Naive thymus-derived CD4-positive, alpha-beta T cell (primary cell): ENCODE results near the gene HEG1. TPM values are rescaled to one million over a fixed set of nuclear protein-coding genes. Genes with fewer than 3 reads are reported as not detected.
A peak's percentile ranks its signal among the peaks of the same experiment; 100 is the strongest.

Experiments
- ATAC-seq: fragments of 150-1000 bp; cut with Tn5 transposase; 2 replicates; pipeline ENCODE4 v1.10.0; 2021; ENCODE audit warnings: mild to moderate bottlenecking, moderate library complexity
- CTCF ChIA-PET: fragments of 350-600 bp; sonication (Branson Sonifier 250); formaldehyde crosslinking; loops from one replicate; lab custom pipeline; 2021; ENCODE audit warnings: antibody characterized with exemption; lab: Charles Lee
- POLR2A ChIA-PET: fragments of 350-600 bp; sonication (Branson Sonifier 250); formaldehyde crosslinking; loops from one replicate; lab custom pipeline; 2021; ENCODE audit warnings: antibody characterized with exemption, inconsistent platforms; lab: Charles Lee
- DNase-seq, 9 donors: peaks; one replicate each; pipeline versions ENCODE4 v3.0.0 to v3.0.0-alpha.2; 2020 to 2022; ENCODE audit warnings: mixed read lengths in 1 of 9
- H3K27ac ChIP-seq: one replicate; pipeline ENCODE4 v1.7.0; 2013; ENCODE audit warnings: mild to moderate bottlenecking, low read depth, low read length, moderate library complexity
- H3K27me3 ChIP-seq, 2 donors: one replicate each; pipeline ENCODE4 v1.7.0; 2013; ENCODE audit warnings: low read length in 2 of 2, mild to moderate bottlenecking in 2 of 2, moderate library complexity in 2 of 2; ENCODE audit not compliant: control insufficient read depth in 2 of 2, insufficient read depth in 2 of 2
- H3K36me3 ChIP-seq, 3 experiments: 1 replicate in 2 of 3; 2 replicates in 1 of 3; pipeline ENCODE4 v1.7.0; 2013; ENCODE audit warnings: low read length in 3 of 3, mild to moderate bottlenecking in 3 of 3, moderate library complexity in 1 of 3; ENCODE audit not compliant: insufficient read depth in 3 of 3, control insufficient read depth in 2 of 3
- H3K4me1 ChIP-seq, 2 donors: one replicate each; pipeline ENCODE4 v1.7.0; 2013; ENCODE audit warnings: low read length in 2 of 2, mild to moderate bottlenecking in 2 of 2, moderate library complexity in 1 of 2; ENCODE audit not compliant: control insufficient read depth in 2 of 2, insufficient read depth in 2 of 2
- H3K4me3 ChIP-seq: 2 replicates; pipeline ENCODE4 v1.7.0; 2013; ENCODE audit warnings: mild to moderate bottlenecking, low read length
- H3K9me3 ChIP-seq, 3 experiments: 1 replicate in 2 of 3; 2 replicates in 1 of 3; pipeline ENCODE4 v1.7.0; 2013; ENCODE audit warnings: low read length in 3 of 3; ENCODE audit not compliant: control insufficient read depth in 2 of 3
- H3K27ac Mint-ChIP-seq, 9 donors: one replicate each; pipeline ENCODE4 v1.8.0; 2020 to 2022; ENCODE audit warnings: mixed read lengths in 9 of 9, mild to moderate bottlenecking in 8 of 9, moderate library complexity in 5 of 9, inconsistent platforms in 2 of 9
- H3K27me3 Mint-ChIP-seq, 5 donors: one replicate each; pipeline ENCODE4 v1.8.0; 2021 to 2022; ENCODE audit warnings: mixed read lengths in 5 of 5, mild to moderate bottlenecking in 1 of 5
- H3K36me3 Mint-ChIP-seq, 5 donors: one replicate each; pipeline ENCODE4 v1.8.0; 2020 to 2022; ENCODE audit warnings: mixed read lengths in 5 of 5, mild to moderate bottlenecking in 3 of 5, inconsistent platforms in 1 of 5
- H3K4me1 Mint-ChIP-seq, 7 donors: one replicate each; pipeline ENCODE4 v1.8.0; 2020 to 2022; ENCODE audit warnings: mixed read lengths in 7 of 7, mild to moderate bottlenecking in 3 of 7, inconsistent platforms in 1 of 7
- H3K4me3 Mint-ChIP-seq, 10 donors: one replicate each; pipeline ENCODE4 v1.8.0; 2020 to 2022; ENCODE audit warnings: mild to moderate bottlenecking in 10 of 10, mixed read lengths in 10 of 10, moderate library complexity in 6 of 10, inconsistent platforms in 2 of 10
- H3K9me3 Mint-ChIP-seq, 11 donors: one replicate each; pipeline ENCODE4 v1.8.0; 2020 to 2022; ENCODE audit warnings: mixed read lengths in 11 of 11, mild to moderate bottlenecking in 4 of 11, inconsistent platforms in 1 of 11, moderate library complexity in 1 of 11
- intact Hi-C, 2 donors: fragments of 100-400 bp; cut with micrococcal nuclease; formaldehyde crosslinking; loops; one replicate each; pipeline ENCODE4 v1.15.1; 2023
- polyA plus RNA-seq, 2 donors: library from polyadenylated mRNA; unstranded; fragments of 300-500 nt; fragmentation: Illumina TruSeq; gene quantifications; one replicate each; pipeline ENCODE4 v1.2.3, GENCODE V29; 2021
- total RNA-seq, 6 experiments: library from RNA in 5 of 6; stranded (reverse) in 5 of 6; gene quantifications; 1 replicate in 5 of 6; 2 replicates in 1 of 6; pipeline ENCODE4 v1.2.3 and lab custom pipeline; 2021 to 2026

The HEG1 gene
- total RNA-seq = 10 to 100 TPM; 16.9 to 45.4 (median 20.0) TPM
- 1 to 10 TPM; 2.1 to 5.4 TPM for polyA plus RNA-seq
- total RNA-seq (lab: John Stamatoyannopoulos, UW) = 89.6 reads per million, percentile 82 among the genes with 10 or more reads in this experiment

GRCh38 chr3:125055913-125056745 is at the start of gene HEG1:
Gene HEG1, minus strand, starts transcription at chr3:125055997. Its CDS starts 107 bp downstream, at chr3:125055890.
- Mint-ChIP-seq H3K27ac (peak within 1 kb of the TSS; percentile 84 to 99 (median 93)), H3K27me3 (peaks cover 0 to 37% (median 6%) of the 10 kb centered on the region in 5 donors), H3K4me3 (peak within 1 kb of the TSS; percentile 89 to 100 (median 96)), H3K36me3 (peaks cover 0 to 14% (median 0%) of the 10 kb centered on the region in 5 donors), H3K9me3 (no peaks in the 10 kb centered on the region), H3K4me1 (peaks cover 33 to 51% (median 46%) of the 10 kb centered on the region in 7 donors)
- H3K36me3 ChIP-seq = no peaks in the 10 kb centered on the region
- CTCF ChIA-PET = no interaction called here
- intact Hi-C loops = loop anchor here (1.0 to 10.0 kb wide), 13 partner anchors 31 to 1471 kb away; partner anchors contain the start of genes HACD2 (in 1 of the 2), OSBPL11 (in 1 of the 2), SNX4 (in 1 of the 2) and UMPS (in 1 of the 2)
- H3K4me1 ChIP-seq = peaks cover 34 to 35% of the 10 kb centered on the region in 2 donors
- H3K27ac ChIP-seq = peak within 1 kb of the TSS; percentile 89
- peak; percentile 78 for ATAC-seq
- DNase-seq = peak; percentile 54 to 85 (median 72)
- H3K4me3 ChIP-seq = peak within 1 kb of the TSS; percentile 94
- H3K27me3 ChIP-seq = no peaks in the 10 kb centered on the region
- POLR2A ChIA-PET = interaction anchor here (1.0 to 1.6 kb wide), 4 partner anchors 15 to 73 kb away, joined by 3 to 7 read pairs (median 4); no protein-coding TSS in a partner anchor
- no peaks in the 10 kb centered on the region for H3K9me3 ChIP-seq

- ATAC-seq (no peak), DNase-seq (no peak)
- Mint-ChIP-seq H3K27me3 (peaks cover 0 to 35% (median 0%) of the 10 kb centered on the region in 5 donors), H3K4me1 (peaks cover 0 to 11% (median 0%) of the 10 kb centered on the region in 7 donors), H3K4me3 (no peak overlapping the region), H3K27ac (peak overlapping the region in 1 of 9 donors; percentile 63), H3K9me3 (peaks cover 3 to 19% (median 5%) of the 10 kb centered on the region in 11 donors), H3K36me3 (peaks cover 0 to 8% (median 7%) of the 10 kb centered on the region in 5 donors)
- no peaks in the 10 kb centered on the region for H3K36me3 ChIP-seq
- ChIA-PET POLR2A (no interaction called here), CTCF (no interaction called here)
- no peaks in the 10 kb centered on the region for H3K4me1 ChIP-seq
- H3K4me3 ChIP-seq = no peak overlapping the region
- H3K9me3 ChIP-seq = no peaks in the 10 kb centered on the region
- H3K27me3 ChIP-seq = no peaks in the 10 kb centered on the region
- intact Hi-C loops = no loop called here
- no peak overlapping the region for H3K27ac ChIP-seq
Measured at GRCh38 chr3:125105116-125105515, 49.3 kb upstream of the HEG1 start.

DNA sequence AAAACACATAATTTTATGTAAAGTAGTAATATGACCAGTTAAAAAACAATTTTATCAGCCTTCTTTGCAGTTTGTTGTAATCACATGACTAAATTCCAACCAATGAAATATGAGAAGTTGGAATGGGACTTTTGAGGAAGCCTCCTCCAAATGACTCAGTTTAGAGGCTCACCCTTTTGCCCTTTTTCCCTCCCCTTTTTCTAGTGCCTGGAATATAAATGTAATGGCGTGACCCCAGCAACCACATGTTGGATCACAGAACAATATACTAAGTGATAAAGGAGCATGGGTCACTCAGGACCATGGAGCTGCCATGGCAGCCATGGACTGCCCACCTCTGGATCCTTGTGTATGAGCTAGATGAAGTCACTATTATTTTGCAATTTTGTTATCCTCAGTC is 48.8 kb upstream of the HEG1 start:
- POLR2A ChIA-PET = no interaction called here
- ATAC-seq (no peak), DNase-seq (no peak)
- Histone ChIP-seq H3K36me3 (no peaks in the 10 kb centered on the region), H3K27me3 (no peaks in the 10 kb centered on the region), H3K9me3 (no peaks in the 10 kb centered on the region), H3K27ac (no peak overlapping the region), H3K4me1 (no peaks in the 10 kb centered on the region), H3K4me3 (no peak overlapping the region)
- intact Hi-C loops = no loop called here
- Mint-ChIP-seq H3K27me3 (peaks cover 0 to 35% (median 0%) of the 10 kb centered on the region in 5 donors), H3K4me1 (peaks cover 0 to 7% (median 0%) of the 10 kb centered on the region in 7 donors), H3K36me3 (peaks cover 4 to 13% (median 11%) of the 10 kb centered on the region in 5 donors), H3K4me3 (no peak overlapping the region), H3K9me3 (peaks cover 5 to 24% (median 8%) of the 10 kb centered on the region in 11 donors), H3K27ac (peak overlapping the region in 1 of 9 donors; percentile 63)
- CTCF ChIA-PET = no interaction called here

DNA sequence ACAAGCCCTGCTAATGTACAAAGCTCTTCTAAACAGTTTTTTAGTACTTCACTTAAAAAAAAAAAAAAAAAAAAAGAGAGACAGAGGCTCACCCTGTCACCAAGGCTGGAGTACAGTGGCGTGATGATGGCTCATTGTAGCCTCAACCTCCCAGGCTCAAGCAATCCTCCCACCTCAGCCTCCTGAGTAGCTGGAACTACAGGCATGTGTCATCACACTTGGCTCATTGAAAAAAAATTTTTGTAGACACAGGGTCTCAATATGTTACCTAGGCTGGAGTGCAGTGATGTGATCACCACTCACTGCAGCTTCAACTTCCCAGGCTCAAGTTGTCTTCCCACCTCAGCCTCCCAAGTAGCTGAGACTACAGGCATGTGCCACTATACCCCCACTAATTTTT is 47.6 kb upstream of the HEG1 start:
- H3K4me3 ChIP-seq = no peak overlapping the region
- Mint-ChIP-seq H3K27me3 (peaks cover 0 to 38% (median 0%) of the 10 kb centered on the region in 5 donors), H3K4me1 (no peaks in the 10 kb centered on the region), H3K4me3 (no peak overlapping the region), H3K36me3 (peaks cover 4 to 13% (median 12%) of the 10 kb centered on the region in 5 donors), H3K27ac (no peak overlapping the region), H3K9me3 (peaks cover 6 to 36% (median 13%) of the 10 kb centered on the region in 11 donors)
- POLR2A ChIA-PET = no interaction called here
- no peaks in the 10 kb centered on the region for H3K27me3 ChIP-seq
- CTCF ChIA-PET = interaction anchor here (0.6 kb wide), 1 partner anchor 290 kb away, joined by 3 read pairs; no protein-coding TSS in a partner anchor
- intact Hi-C loops = no loop called here
- DNase-seq (no peak), ATAC-seq (no peak)
- H3K9me3 ChIP-seq = no peaks in the 10 kb centered on the region
- no peaks in the 10 kb centered on the region for H3K4me1 ChIP-seq
- no peak overlapping the region for H3K27ac ChIP-seq
- H3K36me3 ChIP-seq = no peaks in the 10 kb centered on the region

GRCh38 chr3:125102470-125102869 is 46.7 kb upstream of the HEG1 start:
- no peak for ATAC-seq
- Mint-ChIP-seq H3K27ac (peak overlapping the region in 1 of 9 donors; percentile 1), H3K27me3 (peaks cover 0 to 43% (median 0%) of the 10 kb centered on the region in 5 donors), H3K36me3 (peaks cover 4 to 13% (median 12%) of the 10 kb centered on the region in 5 donors), H3K9me3 (peaks cover 6 to 40% (median 14%) of the 10 kb centered on the region in 11 donors), H3K4me3 (no peak overlapping the region), H3K4me1 (no peaks in the 10 kb centered on the region)
- Histone ChIP-seq H3K27ac (no peak overlapping the region), H3K9me3 (no peaks in the 10 kb centered on the region), H3K36me3 (no peaks in the 10 kb centered on the region), H3K4me3 (no peak overlapping the region), H3K4me1 (no peaks in the 10 kb centered on the region), H3K27me3 (no peaks in the 10 kb centered on the region)
- ChIA-PET POLR2A (no interaction called here), CTCF (no interaction called here)
- DNase-seq = no peak
- intact Hi-C loops = no loop called here

DNA sequence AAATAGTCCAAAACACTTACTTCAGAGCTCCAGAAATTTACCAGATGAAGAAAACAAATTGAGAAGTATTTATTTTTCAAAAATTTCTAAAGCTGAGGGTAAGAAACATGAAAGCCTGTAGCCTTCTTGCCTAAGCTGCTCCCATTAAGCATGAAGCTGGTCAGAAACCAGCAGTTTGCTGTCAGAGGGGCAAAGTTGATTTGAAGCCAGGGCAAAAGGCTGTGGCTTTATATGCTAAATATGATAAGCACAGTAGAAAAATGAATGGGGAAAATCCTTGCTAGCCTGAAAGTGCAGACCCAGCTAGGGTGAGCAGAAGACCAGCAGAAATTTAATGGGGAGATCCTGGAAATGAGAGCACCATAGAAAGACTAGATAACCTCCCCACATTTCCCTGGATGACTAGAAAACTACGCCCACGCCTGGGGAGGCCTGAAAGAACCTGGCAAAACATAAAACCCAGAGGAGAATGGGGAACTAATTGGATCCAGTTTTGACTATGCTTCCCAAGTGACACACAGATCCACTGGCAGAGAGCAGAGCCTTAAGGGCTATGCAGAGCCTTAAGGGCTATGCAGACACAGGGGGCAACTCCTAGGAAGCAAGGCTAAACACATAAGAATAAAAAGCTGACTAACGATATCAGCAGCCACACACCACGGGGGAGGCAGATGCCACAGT is 43.0 kb upstream of the HEG1 start:
- H3K4me1 ChIP-seq = no peaks in the 10 kb centered on the region
- H3K36me3 Mint-ChIP-seq = peaks cover 4 to 5% (median 4%) of the 10 kb centered on the region in 5 donors
- H3K27ac Mint-ChIP-seq = no peak overlapping the region
- intact Hi-C loops = no loop called here
- no peak for DNase-seq
- no peak overlapping the region for H3K27ac ChIP-seq
- H3K36me3 ChIP-seq = no peaks in the 10 kb centered on the region
- H3K4me3 ChIP-seq = no peak overlapping the region
- H3K4me3 Mint-ChIP-seq = no peak overlapping the region
- ChIA-PET CTCF (interaction anchor here (0.6 kb wide), 1 partner anchor 146 kb away, joined by 3 read pairs; no protein-coding TSS in a partner anchor), POLR2A (no interaction called here)
- H3K27me3 ChIP-seq = no peaks in the 10 kb centered on the region
- peaks cover 3 to 28% (median 6%) of the 10 kb centered on the region in 11 donors for H3K9me3 Mint-ChIP-seq
- ATAC-seq = no peak
- no peaks in the 10 kb centered on the region for H3K4me1 Mint-ChIP-seq
- H3K27me3 Mint-ChIP-seq = peaks cover 0 to 28% (median 0%) of the 10 kb centered on the region in 5 donors
- H3K9me3 ChIP-seq = no peaks in the 10 kb centered on the region
